LNCAP (cell line): ENCODE results near the gene CEP120.

Experiments used
- CTCF ChIP-seq: fragments of 450-650 bp; IDR thresholded peaks from 2 replicates; pipeline ENCODE4 v1.5.1; 2017; ENCODE audit warnings: mild to moderate bottlenecking

CEP120 gene

GRCh38 chr5:123454259-123454911 is 31.2 kb upstream of the CEP120 start:
- TF ChIP-seq CTCF, result no peak

- TF ChIP-seq CTCF, result no peak
These were observed 29.2 kb upstream of the CEP120 start for GRCh38 chr5:123452401-123452800.

- no peak for TF ChIP-seq CTCF
These were observed 27.8 kb upstream of the CEP120 start for GRCh38 chr5:123451047-123451446.

- no peak for TF ChIP-seq CTCF
These were observed 27.4 kb upstream of the CEP120 start for GRCh38 chr5:123450640-123451039.

GRCh38 chr5:123450114-123450513 is 26.9 kb upstream of the CEP120 start:
- TF ChIP-seq CTCF, result no peak

GRCh38 chr5:123449424-123449974 is 26.3 kb upstream of the CEP120 start:
- TF ChIP-seq CTCF, result no peak

- TF ChIP-seq CTCF, result no peak
These were observed 25.5 kb upstream of the CEP120 start for GRCh38 chr5:123448743-123449142.
